HEK293T (cell line): ENCODE measurements around the gene ZMIZ1.

ENCODE experiments used
- CTCF ChIA-PET: fragments of 350-600 bp; formaldehyde crosslinking; extraction: SDS; loops from one replicate; lab custom pipeline; 2021; ENCODE audit warnings: antibody characterized with exemption, inconsistent platforms; lab: Yijun Ruan, JAX
- POLR2A ChIA-PET: fragments of 350-600 bp; formaldehyde crosslinking; extraction: SDS; loops from one replicate; lab custom pipeline; 2020; ENCODE audit warnings: antibody characterized with exemption, inconsistent platforms; lab: Yijun Ruan, JAX
- DNase-seq: peaks from one replicate; pipeline ENCODE4 v3.0.0; 2012; ENCODE audit warnings: mixed read lengths; ENCODE audit errors: extremely low spot score
- ARNT ChIP-seq: fragments of 450-650 bp; IDR thresholded peaks from 2 replicates; pipeline ENCODE4 v1.6.1; 2017; ENCODE audit warnings: mild to moderate bottlenecking
- BHLHE40 ChIP-seq: fragments of 450-650 bp; IDR thresholded peaks from 2 replicates; pipeline ENCODE4 v1.6.1; 2016; ENCODE audit warnings: mild to moderate bottlenecking, moderate library complexity, borderline replicate concordance
- CTBP1 ChIP-seq: fragments of 450-650 bp; IDR thresholded peaks from 2 replicates; pipeline ENCODE4 v1.6.1; 2016; ENCODE audit warnings: borderline replicate concordance
- ELF4 ChIP-seq: fragments of 450-650 bp; IDR thresholded peaks from 2 replicates; pipeline ENCODE4 v1.6.1; 2017; ENCODE audit warnings: antibody characterized with exemption
- FOXA1 ChIP-seq: fragments of 450-650 bp; IDR thresholded peaks from 2 replicates; pipeline ENCODE4 v1.6.1; 2016; ENCODE audit warnings: mild to moderate bottlenecking
- FOXK2 ChIP-seq: fragments of 450-650 bp; IDR thresholded peaks from 2 replicates; pipeline ENCODE4 v1.6.1; 2016; ENCODE audit warnings: mild to moderate bottlenecking
- FOXM1 ChIP-seq: fragments of 450-650 bp; IDR thresholded peaks from 2 replicates; pipeline ENCODE4 v1.6.1; 2017; ENCODE audit warnings: mild to moderate bottlenecking, borderline replicate concordance
- HDGF ChIP-seq: fragments of 450-650 bp; IDR thresholded peaks from 2 replicates; pipeline ENCODE4 v1.6.1; 2017; ENCODE audit warnings: antibody characterized with exemption, borderline replicate concordance
- L3MBTL2 ChIP-seq: fragments of 450-650 bp; conservative IDR thresholded peaks from 2 replicates; pipeline ENCODE4 v1.6.1; 2016; ENCODE audit warnings: mild to moderate bottlenecking
- LEF1 ChIP-seq: fragments of 450-650 bp; IDR thresholded peaks from 2 replicates; pipeline ENCODE4 v1.6.1; 2017; ENCODE audit warnings: mild to moderate bottlenecking, borderline replicate concordance
- NFRKB ChIP-seq: fragments of 450-650 bp; IDR thresholded peaks from 2 replicates; pipeline ENCODE4 v1.6.1; 2016; ENCODE audit warnings: mild to moderate bottlenecking, moderate library complexity
- PKNOX1 ChIP-seq: fragments of 450-650 bp; IDR thresholded peaks from 2 replicates; pipeline ENCODE4 v1.6.1; 2016
- SP1 ChIP-seq: fragments of 450-650 bp; IDR thresholded peaks from 2 replicates; pipeline ENCODE4 v1.6.1; 2017
- SUZ12 ChIP-seq: fragments of 450-650 bp; IDR thresholded peaks from 2 replicates; pipeline ENCODE4 v1.6.1; 2016; ENCODE audit warnings: mild to moderate bottlenecking
- TARDBP ChIP-seq: fragments of 450-650 bp; IDR thresholded peaks from 2 replicates; pipeline ENCODE4 v1.6.1; 2016
- ZNF384 ChIP-seq: fragments of 450-650 bp; IDR thresholded peaks from 2 replicates; pipeline ENCODE4 v1.6.1; 2016

ZMIZ1 gene

GRCh38 chr10:79234391-79235315 is 165.9 kb downstream of the ZMIZ1 start:
- ChIA-PET CTCF (no interaction called here), POLR2A (no interaction called here)
- DNase-seq: no peak
- TF ChIP-seq TARDBP (no peak), PKNOX1 (no peak), NFRKB (no peak)

GRCh38 chr10:79235765-79236432 is 167.1 kb downstream of the ZMIZ1 start:
- CTCF ChIA-PET: no interaction called here
- POLR2A ChIA-PET: interaction anchor here (0.9 kb wide), 1 partner anchor 9 kb away, joined by 3 read pairs; no protein-coding TSS in a partner anchor
- no peak for DNase-seq
- TF ChIP-seq FOXK2 (no peak), LEF1 (no peak), FOXA1 (no peak), ELF4 (no peak), ARNT (no peak), FOXM1 (no peak), HDGF (no peak), CTBP1 (no peak), SUZ12 (no peak), PKNOX1 (no peak), TARDBP (no peak), NFRKB (no peak), L3MBTL2 (no peak), SP1 (no peak), ZNF384 (no peak), BHLHE40 (no peak)

GRCh38 chr10:79236433-79236765 is 167.6 kb downstream of the ZMIZ1 start:
- DNase-seq: no peak
- TF ChIP-seq HDGF (no peak), LEF1 (no peak), ELF4 (no peak), SP1 (no peak), CTBP1 (no peak), NFRKB (no peak), PKNOX1 (no peak), L3MBTL2 (no peak), TARDBP (no peak), FOXK2 (no peak), ARNT (no peak), FOXA1 (no peak), FOXM1 (no peak), BHLHE40 (no peak)
- ChIA-PET CTCF (no interaction called here), POLR2A (interaction anchor here (0.9 kb wide), 1 partner anchor 9 kb away, joined by 3 read pairs; no protein-coding TSS in a partner anchor)

DNA sequence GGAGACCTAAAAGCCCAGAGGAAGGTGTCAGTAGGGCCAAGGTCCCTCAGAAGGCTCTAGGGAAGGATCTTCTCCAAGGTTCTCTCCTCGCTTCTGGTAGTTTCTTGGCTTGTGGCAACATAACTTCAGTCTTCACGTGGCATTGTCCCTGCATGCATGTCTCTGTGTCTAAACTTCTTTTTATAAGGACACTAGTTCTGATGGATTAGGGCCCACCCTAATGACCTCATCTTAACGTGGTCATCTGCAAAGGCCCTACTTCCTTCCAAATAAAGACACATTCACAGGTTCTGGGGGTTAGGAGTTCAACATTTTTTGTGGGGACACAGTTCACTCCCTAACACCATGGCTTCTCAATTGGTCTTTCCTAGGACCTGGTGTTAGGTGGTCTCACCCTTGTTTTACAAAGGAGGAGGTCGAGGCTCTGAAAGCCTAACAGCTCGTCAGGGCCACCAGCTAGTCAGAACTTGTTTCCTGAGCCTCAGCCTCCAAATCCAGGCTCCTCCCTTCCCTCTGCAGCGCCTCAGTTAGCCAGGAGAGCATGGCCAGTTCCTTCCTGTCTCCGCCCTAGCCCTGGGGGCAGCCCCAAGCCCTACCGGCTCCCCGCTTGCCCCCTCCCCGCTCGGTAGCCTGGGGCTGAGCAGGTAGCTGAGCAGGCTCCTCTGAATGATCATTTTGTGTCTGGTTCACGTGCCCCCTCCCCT is 168.8 kb downstream of the ZMIZ1 start:
- ChIA-PET POLR2A (no interaction called here), CTCF (no interaction called here)
- DNase-seq: no peak
- TF ChIP-seq CTBP1 (no peak), ELF4 (no peak), ZNF384 (no peak), NFRKB (no peak), TARDBP (no peak)

- TF ChIP-seq FOXA1: no peak
- TF ChIP-seq TARDBP: no peak
- TF ChIP-seq FOXK2: no peak
- TF ChIP-seq LEF1: no peak
- no peak for TF ChIP-seq L3MBTL2
- no peak for TF ChIP-seq NFRKB
- TF ChIP-seq ZNF384: no peak
- TF ChIP-seq SUZ12: no peak
- no peak for TF ChIP-seq FOXM1
- no peak for TF ChIP-seq ARNT
- TF ChIP-seq HDGF: no peak
- no peak for TF ChIP-seq CTBP1
- no peak for TF ChIP-seq PKNOX1
- ChIA-PET POLR2A (interaction anchor here (1.0 kb wide), 1 partner anchor 11 kb away, joined by 3 read pairs; no protein-coding TSS in a partner anchor), CTCF (interaction anchor here (0.5 to 1.5 kb wide), 3 partner anchors 107 to 756 kb away, joined by 3 read pairs; no protein-coding TSS in a partner anchor)
- DNase-seq: no peak
Measured at GRCh38 chr10:79238158-79238520, 169.4 kb downstream of the ZMIZ1 start.
